Measurements from ENCODE around the gene PCDHGC3.
A peak's percentile ranks its signal among the peaks of the same experiment; 100 is the strongest.

The PCDHGC3 gene

DNA sequence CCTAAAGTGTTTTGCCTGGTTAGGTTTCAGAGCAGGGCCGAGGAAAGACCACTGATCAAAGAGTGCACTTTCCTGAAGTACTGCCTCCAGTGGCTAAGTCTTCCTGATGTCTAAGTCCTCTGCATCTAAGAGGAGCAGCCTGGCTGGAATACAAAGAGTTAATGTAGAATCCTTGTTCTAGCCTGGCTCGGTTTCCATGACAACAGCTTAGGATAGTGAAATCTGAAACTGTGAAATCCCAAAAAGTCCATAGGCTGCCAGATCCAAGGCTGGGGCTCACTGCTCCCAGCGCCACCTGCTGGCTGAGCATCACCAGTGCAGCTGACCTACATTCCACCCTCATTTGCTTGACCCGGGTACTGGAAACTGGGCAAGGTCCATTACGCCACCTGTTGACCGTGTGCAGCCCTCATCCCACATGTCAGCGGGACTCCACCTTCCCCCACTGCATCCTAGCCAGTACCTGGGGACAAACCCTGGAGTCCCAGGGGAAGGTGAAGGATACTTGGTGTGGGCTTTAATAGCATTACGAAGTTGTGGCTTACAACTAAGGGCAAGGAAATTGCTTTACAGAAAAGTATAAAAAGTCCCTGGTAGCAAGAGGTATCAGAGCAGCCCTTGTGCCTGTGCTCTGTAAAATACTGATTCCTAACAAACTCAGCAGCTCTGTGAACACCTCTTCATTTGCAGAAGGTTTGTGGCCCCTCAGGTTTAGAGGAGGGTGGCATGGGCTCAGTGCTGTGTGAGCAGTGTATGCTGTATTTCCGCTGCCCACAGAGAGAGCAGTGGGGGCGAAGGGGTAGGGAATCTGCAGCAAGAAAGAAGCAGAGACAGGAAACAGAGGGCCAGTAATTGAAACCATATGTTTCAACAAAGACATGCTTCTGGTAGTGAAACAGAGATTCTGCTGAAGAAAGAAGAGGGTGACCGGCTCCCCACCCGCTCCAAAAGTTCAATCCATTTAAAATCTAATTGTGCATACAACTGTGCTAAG lies 49.1 kb downstream of the PCDHGC3 start:
- DNase-seq: peak; percentile 96

DNA sequence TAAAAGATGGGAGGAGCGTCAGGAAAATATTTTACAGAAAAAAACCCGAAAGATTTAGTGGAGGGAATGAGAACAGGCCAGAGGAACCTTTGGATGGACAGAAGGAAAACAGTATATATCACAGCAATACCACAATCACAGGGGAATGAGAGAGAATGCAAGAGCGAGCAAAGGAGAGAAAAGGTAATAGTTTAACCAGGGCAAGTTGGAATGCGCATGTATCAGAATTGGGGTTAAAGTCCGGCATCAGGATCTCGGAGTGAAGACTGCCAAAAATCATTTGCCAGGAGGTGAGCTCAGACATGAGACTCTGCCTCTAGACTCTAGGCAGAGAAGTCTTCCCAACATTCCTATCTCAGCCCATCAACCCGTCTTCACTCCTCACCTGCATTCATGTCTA lies 49.9 kb downstream of the PCDHGC3 start:
- no peak for DNase-seq

DNA sequence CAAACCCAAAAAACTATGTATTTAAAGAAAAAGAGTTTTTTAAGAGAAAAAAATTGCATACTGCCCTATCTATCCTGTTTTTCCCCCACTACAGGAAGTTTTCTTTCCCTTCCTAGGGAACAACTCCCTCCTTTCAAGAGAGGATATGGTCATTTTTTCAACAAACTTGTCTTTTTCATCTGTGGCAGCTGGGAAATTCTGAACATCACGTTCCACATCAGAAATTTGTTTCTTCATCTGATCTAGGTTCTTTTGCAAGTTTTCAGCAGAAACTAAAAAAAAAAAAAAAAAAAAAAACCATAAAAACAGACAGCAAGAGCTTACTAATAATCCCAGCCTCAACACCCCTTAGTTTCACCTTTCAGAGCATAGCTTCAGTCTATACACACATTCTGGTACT lies 51.7 kb downstream of the PCDHGC3 start:
- DNase-seq: no peak
